NCI-H345 treated with DMSO at 0.1 percent for 48 hours (cell line): ENCODE measurements around the gene IKZF3.
"Not testable (repeated sequence)": the region's sequence is repeated elsewhere in the genome, so short reads cannot be mapped to it uniquely, and the experiment has no call there.

ENCODE experiments used
- DNase-seq: peaks from one replicate; lab custom pipeline; 2025; ENCODE audit not compliant: unreplicated experiment; lab: John Stamatoyannopoulos, UW

The IKZF3 gene

DNA sequence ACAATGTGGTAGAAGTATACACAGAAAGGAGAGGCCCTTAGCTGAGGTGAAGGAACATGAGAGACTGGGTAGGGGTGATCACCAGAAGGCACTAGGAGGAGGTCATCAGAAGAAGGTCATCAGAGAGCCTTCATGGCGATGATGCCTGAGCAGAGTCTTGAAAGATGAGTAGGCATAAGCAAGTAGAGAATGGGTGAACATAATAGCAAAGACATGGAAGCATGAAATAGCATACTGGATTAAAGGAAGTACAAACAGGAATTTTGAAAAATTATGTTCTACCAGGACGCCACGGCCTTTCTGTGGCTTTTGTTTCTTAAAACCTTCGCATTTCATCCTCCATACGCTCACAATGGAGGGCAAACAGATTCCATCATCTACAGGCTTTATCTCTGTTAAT lies 2.9 kb downstream of the IKZF3 start:
- no peak for DNase-seq

DNA sequence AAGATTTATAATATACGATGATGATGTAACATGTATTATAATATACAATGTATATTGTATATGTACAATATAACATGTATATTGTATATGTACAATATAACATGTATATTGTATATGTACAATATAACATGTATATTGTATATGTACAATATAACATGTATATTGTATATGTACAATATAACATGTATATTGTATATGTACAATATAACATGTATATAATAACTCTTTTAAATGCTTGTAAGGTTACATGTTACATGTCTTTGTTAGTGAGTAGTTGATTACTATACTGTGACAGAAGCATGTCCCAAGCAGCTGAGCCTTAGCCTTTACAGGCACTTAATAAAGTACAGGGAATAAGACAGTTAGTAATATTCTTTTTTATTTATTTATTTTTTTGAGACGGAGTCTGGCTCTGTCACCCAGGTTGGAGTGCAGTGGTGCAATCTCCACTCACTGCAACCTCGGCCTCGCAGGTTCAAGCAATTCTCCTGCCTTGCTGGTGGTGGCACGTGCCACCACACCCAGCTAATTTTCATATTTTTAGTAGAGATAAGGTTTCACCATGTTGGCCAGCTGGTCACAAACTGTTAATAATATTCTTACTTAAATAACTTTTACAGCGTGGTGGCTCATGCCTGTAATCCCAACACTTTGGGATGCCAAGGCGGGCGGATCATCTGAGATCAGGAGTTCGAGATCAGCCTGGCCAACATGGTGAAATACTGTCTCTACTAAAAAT lies 8.0 kb downstream of the IKZF3 start:
- DNase-seq = not testable (repeated sequence)

DNA sequence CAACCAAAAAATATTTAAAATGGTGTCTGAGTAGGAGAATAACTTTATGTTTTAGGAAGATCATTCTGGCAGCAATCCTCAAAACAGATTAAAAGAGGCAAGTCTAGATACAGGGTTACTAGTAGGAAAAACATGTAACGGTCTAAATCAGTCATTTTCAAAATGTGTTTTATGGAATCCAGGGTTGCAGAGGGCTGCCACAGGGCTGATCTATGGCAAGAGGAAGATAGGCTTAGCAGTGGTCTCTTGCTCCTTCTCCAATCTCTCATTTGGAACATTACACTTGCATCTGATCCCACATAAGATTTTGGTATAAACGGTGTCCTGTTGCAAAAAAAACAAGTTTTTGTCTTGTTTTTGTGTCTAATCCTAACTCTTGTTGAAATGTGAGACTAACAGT lies 9.2 kb downstream of the IKZF3 start:
- DNase-seq = no peak

DNA sequence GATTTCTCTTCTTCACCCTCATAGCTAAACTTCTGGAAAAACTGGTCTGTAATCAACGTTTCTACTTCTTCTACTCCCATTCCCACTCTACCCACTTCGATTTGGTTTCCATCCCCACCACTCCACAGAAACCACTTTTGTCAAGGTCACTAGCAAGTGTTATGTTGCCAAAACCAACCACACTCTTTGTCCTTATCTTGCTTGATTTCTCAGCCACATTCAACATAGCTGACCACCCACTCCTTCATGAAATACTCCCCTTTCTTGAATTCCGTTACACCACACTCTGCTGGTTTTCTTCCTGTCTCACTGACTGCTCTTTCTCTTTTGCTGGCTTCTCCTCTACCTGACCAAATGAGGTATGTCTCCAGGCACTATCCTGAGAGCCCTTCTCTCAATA lies 11.9 kb downstream of the IKZF3 start:
- no peak for DNase-seq

DNA sequence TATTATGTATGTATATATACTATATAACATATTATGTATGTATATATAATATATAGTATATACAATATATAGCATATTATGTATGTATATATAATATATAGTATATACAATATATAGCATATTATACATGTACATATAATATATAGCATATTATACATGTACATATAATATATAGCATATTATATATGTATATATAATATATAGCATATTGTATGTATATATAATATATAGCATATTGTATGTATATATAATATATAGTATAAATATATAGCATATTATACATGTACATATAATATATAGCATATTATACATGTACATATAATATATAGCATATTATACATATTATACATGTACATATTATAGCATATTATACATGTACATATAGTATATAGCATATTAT lies 13.9 kb downstream of the IKZF3 start:
- DNase-seq = not testable (repeated sequence)

DNA sequence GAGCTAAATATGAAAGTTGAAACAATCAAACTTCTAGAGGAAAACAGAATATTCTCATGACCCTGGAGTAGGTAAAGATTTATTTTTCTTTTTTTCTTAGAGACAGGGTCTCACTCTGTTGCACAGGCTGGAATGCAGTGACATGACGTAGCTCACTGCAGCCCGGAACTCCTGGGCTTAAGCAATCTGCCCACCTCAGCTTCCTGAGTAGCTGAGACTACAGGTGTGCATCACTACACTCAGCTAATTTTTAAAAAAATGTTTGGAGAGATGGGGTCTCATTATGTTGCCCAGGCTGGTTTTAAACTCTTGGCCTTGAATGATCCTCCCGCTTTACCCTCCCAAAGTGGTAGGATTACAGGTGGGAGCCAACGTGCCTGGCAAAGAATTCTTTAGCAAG lies 15.5 kb downstream of the IKZF3 start:
- DNase-seq = no peak

DNA sequence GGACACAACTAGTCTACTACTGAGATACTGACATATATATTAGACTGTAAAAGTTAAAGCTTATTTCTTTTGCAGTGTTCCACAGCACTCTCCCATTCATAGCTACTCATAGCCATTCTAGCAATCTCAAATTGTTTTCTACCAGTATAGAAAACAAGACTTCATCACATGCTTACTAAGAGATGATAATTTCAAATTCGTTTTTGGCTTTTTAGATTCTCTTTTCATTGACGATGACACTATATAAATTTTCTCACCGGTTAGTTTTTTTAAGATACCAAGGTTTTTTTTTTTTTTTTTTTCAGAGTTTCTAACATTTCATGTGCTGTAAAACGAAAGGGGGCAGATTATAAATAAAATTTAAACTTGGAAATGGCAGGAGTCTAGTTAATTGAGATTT lies 17.9 kb downstream of the IKZF3 start:
- DNase-seq = no peak

DNA sequence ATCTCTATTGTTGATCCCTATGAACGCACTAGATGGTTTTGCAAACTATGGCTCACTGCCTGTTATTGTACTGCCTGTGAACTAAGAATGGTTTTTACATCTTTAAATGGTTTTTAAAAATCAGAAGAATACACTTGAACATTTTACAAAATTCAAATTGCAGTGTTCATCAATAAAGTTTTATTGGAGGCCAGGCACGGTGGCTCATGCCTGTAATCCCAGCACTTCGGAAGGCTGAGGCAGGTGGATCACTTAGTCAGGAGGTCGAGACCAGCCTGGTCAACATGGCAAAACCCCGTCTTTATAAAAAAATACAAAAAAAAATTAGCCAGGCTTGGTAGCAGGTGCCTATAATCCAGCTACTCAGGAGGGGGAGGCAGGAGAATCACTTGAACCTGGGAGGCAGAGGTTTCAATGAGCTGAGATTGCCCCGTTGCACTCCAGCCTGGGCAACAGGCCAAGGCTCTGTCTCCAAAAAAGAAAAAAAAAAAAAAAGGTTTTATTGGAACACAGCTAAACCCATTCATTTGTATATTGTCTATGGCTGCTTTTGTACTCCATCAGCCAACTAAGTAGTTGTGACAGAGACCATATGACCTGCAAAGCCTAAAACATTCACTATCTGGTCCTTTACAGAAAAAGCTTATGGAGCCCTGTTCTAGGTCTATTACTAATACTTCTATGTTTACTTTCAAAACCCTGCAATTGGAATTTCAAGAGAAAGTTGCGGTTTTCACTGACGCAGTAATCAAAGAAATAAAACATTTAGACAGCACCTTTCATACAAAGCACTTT lies 18.9 kb downstream of the IKZF3 start:
- peak; percentile 39 for DNase-seq

DNA sequence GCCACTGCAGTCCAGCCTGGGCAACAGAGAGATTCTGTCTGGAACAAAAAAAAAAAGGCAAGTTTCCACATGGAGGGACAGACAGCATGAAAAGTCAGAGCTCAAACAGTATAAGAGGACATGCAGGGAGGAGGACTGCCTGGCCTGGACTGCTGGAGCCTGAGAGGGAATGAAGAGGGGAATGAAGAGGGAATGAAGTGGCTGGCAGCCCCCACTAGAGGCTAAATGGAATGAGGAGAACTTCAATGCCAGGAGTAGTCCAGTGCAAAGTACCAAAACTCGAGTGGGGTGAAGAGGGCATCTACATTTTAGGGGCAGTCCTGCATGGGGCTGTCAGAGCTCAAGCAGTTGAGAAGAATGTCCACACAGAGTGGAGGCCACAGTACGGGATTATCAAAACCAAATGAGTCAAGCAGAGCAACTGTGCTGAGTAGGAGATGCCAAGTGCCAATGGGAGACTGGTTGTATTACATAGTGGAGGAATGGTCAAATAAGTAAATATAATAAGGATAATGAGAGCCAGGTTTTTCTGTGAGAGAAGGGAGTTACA lies 22.9 kb downstream of the IKZF3 start:
- no peak for DNase-seq

DNA sequence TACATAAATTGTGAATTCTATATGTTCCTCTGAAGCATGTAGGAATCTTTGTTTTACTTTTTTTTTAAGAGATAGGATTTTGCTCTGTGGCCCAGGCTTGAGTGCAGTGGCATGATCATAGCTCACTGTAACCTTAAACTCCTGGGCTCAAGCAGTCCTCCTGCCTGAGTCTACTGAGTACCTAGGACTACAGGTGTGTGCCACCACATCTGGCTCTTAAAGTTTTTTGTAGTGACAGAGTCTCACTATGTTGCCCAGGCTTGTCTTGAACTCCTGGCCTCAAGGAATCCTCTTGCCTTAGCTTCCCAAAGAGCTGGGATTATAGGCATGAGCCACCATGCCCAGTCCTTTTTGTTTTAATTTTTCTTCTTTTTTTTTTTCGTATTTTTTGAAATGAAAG lies 25.3 kb downstream of the IKZF3 start:
- no peak for DNase-seq

DNA sequence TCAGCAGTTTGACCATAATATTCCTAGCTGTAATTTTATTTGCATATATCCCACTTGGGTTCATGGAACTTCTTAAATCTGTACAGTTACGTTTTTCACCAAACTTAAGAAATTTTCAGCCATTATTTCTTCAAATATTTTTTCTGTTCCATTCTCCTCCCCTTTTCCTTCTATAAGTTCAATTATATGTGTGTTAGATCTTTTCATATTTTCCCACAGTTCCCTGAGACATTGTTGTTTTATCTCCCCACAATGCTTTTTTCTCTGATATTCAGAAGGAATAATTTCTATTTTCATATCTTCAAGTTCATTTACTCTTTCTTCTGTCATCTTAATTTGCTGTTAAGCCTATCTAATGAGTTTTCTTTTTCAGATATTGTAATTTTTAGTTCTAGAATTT lies 26.1 kb downstream of the IKZF3 start:
- no peak for DNase-seq

DNA sequence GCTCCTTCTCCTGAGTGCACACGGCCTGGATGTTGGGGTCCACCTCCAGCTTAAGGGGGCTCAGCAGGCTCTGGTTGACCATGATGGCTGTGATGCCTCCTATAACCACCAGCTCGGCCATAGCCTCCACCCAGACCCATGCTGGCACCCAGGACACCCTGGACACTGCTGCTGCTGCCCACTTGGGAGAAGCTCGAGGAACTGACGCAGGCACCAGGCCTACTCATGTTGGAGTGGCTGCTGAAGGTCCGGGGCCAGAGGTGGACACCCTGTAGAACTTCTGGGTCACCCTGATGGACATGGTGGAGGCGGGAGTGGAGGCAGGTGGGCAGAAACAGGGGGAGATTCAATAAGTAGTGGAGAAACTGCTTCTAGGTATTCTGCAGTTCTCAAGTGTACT lies 28.0 kb downstream of the IKZF3 start:
- no peak for DNase-seq

DNA sequence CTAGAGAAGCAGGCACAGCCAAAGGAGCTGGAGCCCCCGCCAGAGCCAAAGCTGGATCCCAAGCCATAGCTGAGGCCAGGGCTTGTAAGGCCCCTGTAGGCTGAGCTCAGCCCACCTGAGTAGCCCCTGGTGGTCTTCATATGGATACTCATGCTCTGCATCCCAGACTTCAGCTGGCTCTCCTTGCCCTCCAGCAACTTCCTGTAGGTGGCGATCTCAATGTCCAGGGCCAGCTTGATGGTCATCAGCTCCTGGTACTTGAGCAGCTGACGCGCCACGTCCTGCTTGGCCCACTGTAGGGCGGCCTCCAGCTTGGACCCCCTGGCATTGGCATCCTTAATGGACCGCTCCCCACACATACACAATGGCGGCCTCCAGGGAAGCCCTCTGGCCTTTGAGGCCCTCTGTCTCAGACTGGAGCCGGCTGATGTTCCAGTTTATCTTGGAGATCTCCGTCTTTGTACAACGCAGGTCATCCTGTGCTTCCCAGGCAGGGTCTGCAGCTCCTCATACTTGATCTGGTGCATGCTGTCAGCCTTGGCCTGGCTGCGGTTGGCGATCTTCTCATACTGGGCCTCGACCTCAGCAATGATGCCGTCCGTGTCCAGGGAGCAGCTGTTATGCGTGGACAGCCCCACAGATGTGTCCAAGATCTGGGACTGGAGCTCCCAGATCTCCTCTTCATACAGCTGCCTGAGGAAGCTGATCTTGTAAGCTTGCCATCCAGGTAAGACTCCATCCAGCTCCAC lies 28.9 kb downstream of the IKZF3 start:
- no peak for DNase-seq

DNA sequence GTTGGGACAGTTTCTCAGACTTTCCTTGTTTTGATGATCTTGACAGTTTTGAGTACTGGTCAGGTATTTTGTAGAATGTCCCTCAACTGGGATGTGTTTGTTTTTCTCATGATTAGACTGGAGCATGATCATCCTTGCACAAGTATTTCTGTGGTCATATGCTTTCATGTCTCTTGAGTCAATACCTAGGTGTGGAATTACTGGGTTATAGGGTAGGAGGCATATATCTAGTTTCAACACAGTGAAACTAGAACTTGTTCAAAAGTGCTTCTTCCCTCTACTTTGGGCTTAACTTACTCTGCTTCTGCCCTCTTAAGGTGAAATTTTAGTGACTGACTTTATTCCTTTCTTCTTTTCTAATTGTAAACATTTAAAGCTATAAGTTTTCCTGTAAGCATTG lies 30.1 kb downstream of the IKZF3 start:
- DNase-seq = no peak

DNA sequence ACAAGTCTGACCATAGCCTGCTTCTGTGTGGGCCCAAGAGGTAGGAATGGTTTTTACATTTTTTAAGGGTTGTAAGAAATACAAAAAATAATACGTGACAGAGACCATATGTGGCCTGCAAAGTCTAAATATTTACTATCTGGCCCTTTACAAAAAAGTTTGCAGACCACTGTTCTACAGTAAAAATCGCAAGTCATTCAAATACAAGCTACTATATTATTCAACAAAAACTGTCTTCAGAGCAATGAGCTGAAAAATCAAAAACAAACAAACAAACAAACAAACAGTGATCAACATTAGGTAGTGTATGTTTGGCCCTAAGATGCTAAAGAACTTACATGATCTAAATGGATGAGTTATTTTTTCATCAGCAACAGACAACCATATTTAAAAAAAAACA lies 32.5 kb downstream of the IKZF3 start:
- no peak for DNase-seq

DNA sequence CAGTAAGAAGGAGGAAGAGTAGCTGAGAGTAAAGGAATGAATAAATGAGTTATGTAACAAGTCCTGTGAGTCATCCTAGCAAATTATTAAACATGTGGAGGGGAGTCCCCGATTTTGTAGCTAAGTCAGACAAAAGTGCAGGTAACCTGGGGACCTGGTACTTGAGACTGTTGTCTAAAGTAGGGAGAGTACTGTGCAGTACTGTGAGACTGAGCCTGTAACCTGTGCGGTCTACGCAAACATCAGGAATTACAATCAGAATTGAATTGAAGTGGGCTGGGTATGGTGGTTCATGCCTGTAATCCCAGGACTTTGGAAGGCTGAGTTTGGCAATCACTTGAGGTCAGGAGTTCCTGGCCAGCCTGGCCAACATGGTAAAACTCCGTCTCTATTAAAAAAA lies 35.7 kb downstream of the IKZF3 start:
- no peak for DNase-seq

DNA sequence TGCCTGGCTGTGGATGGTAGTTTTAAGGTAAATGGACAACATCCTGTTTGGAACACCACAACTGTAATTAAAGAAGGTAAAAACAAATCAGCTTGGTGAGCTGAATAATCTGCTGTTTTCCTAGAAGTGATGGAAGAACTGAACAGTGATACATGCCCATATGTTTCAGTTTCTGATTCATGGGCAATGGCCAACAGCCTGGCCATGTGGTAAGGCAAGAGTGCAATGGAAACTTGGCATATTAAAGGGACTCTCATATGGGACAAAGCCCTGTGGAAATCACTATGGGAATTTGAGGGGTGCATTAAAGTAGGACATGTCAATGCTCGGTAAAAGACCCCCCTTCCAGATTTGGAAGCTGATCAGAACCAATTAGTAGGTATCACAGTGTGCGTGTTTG lies 37.8 kb downstream of the IKZF3 start:
- no peak for DNase-seq

DNA sequence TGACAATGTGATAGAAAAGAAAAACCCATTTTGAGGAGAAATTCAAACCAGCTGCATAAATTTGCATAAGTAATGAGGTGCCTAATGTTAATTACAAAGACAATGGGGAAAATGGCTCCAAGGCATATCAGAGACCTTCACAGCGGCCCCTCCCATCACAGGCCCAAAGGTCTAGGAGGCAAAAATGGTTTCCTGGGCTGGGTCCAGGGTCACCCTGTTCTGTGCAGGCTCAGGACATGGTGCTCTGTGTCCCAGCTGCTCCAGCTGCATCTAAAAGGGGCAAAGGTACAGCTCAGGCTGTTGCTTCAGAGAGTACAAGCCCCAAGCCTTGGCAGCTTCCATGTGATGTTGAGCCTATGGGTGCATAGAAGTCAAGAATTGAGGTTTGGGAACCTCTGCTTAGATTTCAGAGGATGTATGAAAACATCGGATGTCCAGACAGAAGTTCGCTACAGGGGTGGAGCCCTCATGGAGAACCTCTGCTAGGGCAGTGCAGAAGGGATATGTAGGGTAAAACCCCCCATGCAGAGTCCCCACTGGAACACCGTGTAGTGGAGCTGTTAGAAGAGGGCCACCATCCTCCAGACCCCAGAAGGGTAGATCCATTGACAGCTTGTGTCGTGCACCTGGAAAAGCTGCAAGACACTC lies 40.6 kb downstream of the IKZF3 start:
- no peak for DNase-seq

DNA sequence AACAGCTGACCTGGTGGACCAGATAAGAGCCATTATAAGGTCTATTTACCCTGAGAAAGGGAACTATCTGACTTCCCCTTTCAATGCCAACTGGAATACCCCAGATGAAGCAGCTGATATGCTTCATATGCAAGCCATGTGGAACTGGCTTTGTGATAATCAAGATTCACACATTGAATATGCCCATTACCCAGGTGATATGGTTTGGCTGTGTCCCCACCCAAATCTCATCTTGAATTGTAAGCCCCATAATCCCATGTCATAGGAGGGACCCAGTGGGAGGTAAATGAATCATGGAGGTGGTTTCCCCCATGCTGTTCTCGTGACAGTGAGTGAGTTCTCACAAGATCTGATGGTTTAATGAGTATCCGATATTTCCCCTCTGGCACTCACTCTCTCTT lies 42.1 kb downstream of the IKZF3 start:
- no peak for DNase-seq

DNA sequence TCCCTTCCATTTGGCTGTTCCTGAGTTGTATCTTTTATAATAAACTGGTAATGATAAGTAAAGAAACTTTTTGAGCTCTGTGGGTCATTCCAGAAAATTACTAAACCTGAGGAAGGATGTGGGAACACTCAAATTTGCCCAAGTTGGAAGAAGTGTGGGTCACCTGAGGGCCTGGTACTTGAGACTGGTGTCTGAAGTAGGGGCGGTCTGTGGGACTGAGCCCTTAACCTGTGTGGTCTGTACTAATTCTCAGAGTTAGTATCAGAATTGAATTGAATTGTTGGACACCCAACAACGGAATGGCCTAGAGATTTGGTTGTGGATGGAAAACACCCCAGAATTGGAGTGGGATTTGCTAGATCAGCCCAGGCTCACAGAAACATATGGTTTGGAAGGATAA lies 43.1 kb downstream of the IKZF3 start:
- no peak for DNase-seq

DNA sequence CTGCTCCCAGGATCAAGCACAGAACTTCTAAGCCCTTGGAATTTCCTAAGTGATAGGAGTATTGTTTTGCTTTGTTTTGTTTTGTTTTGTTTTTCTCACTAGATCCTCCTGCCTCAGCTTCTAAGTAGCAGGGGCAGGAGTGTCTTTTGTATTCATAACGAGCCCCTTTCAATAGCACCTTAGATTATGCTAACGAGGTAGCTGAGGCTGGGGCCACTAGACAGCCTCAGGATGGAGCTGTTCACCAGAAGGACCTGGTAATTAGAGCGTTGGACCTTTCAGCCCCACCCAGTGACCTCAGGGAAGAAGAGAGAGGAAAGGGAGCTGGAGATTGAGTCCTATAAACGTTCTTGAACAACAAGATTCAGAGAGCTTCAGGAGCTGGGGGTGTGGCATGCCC lies 43.6 kb downstream of the IKZF3 start:
- DNase-seq = no peak
